Activated CD8-positive, alpha-beta memory T cell treated with anti-CD3 and anti-CD28 coated beads, Interleukin-2, amount 50 U/mL, for 4 hours (primary cell): ENCODE data around the gene LYST.
"Not testable (repeated sequence)": the region's sequence is repeated elsewhere in the genome, so short reads cannot be mapped to it uniquely, and the experiment has no call there.

Experiments used
- DNase-seq: peaks from one replicate; pipeline ENCODE4 v3.0.0-alpha.2; 2020

The LYST gene

GRCh38 chr1:235809688-235810397, 56.9 kb downstream of the LYST start:
- DNase-seq: no peak

GRCh38 chr1:235808223-235808622, 58.5 kb downstream of the LYST start:
- no peak for DNase-seq

GRCh38 chr1:235806123-235806522, 60.6 kb downstream of the LYST start:
- DNase-seq: no peak

- no peak for DNase-seq
Measured at GRCh38 chr1:235802573-235803346, 63.9 kb downstream of the LYST start.

- DNase-seq: no peak
Measured at GRCh38 chr1:235799264-235799663, 67.4 kb downstream of the LYST start.

GRCh38 chr1:235791532-235792060, 75.1 kb downstream of the LYST start:
- no peak for DNase-seq

GRCh38 chr1:235790123-235790522, 76.6 kb downstream of the LYST start:
- no peak for DNase-seq

- not testable (repeated sequence) for DNase-seq
Measured at GRCh38 chr1:235786227-235786898, 80.3 kb downstream of the LYST start.

- no peak for DNase-seq
Measured at GRCh38 chr1:235784950-235785349, 81.8 kb downstream of the LYST start.

- DNase-seq: no peak
Measured at GRCh38 chr1:235783148-235783776, 83.4 kb downstream of the LYST start.

- DNase-seq: no peak
Measured at GRCh38 chr1:235782601-235783000, 84.1 kb downstream of the LYST start.

- no peak for DNase-seq
Measured at GRCh38 chr1:235781807-235782206, 84.9 kb downstream of the LYST start.

GRCh38 chr1:235779770-235780169, 86.9 kb downstream of the LYST start:
- DNase-seq: no peak

- no peak for DNase-seq
Measured at GRCh38 chr1:235776396-235776795, 90.3 kb downstream of the LYST start.

- DNase-seq: no peak
Measured at GRCh38 chr1:235775246-235775860, 91.4 kb downstream of the LYST start.

GRCh38 chr1:235767795-235768194, 98.9 kb downstream of the LYST start:
- no peak for DNase-seq

GRCh38 chr1:235766794-235767285, 99.9 kb downstream of the LYST start:
- no peak for DNase-seq

GRCh38 chr1:235763962-235764361, 102.7 kb downstream of the LYST start:
- DNase-seq: no peak

GRCh38 chr1:235759336-235759735, 107.4 kb downstream of the LYST start:
- DNase-seq: no peak

GRCh38 chr1:235758931-235759330, 107.8 kb downstream of the LYST start:
- DNase-seq: no peak

GRCh38 chr1:235757587-235758096, 109.1 kb downstream of the LYST start:
- no peak for DNase-seq

- DNase-seq: not testable (repeated sequence)
Measured at GRCh38 chr1:235754186-235754585, 112.5 kb downstream of the LYST start.
